H1 (cell line): ENCODE data around the gene SEMA3B. TPM values are rescaled to one million over a fixed set of nuclear protein-coding genes. Genes with fewer than 3 reads are reported as not detected.

Experiments
- CTCF ChIA-PET: fragments of 300-600 bp; sonication (Branson Sonifier 250); formaldehyde crosslinking; loops from one replicate; lab custom pipeline; 2021; ENCODE audit not compliant: partially characterized antibody; lab: Charles Lee
- POLR2A ChIA-PET: fragments of 300-600 bp; sonication (Branson Sonifier 250); formaldehyde crosslinking; loops from one replicate; lab custom pipeline; 2021; ENCODE audit warnings: inconsistent platforms; ENCODE audit not compliant: partially characterized antibody; lab: Charles Lee
- DNase-seq, 2 experiments: peaks; one replicate each; pipeline versions ENCODE4 v3.0.0 to v3.0.0-alpha.2; 2010 to 2022; ENCODE audit warnings: low spot score in 2 of 2, low read depth in 1 of 2, mixed read lengths in 1 of 2
- FAIRE-seq: peaks from 2 replicates; lab custom pipeline; 2011; peaks lifted over from hg19 to GRCh38; lab: Jason Lieb, UNC
- H2AFZ ChIP-seq: 2 replicates; pipeline ENCODE4 v1.8.1; 2012; ENCODE audit warnings: low read length, inconsistent platforms
- H2AK5ac ChIP-seq: 2 replicates; pipeline ENCODE4 v1.6.1; 2013; ENCODE audit warnings: low read depth, low read length
- H2BK120ac ChIP-seq: replicated peaks from 2 replicates; pipeline ENCODE3; 2013; ENCODE audit warnings: low read depth, low read length, inconsistent platforms
- H2BK12ac ChIP-seq: 2 replicates; pipeline ENCODE4 v1.6.1; 2013; ENCODE audit warnings: low read depth, low read length
- H2BK15ac ChIP-seq: 2 replicates; pipeline ENCODE4 v1.6.1; 2013; ENCODE audit warnings: low read length
- H2BK20ac ChIP-seq: 2 replicates; pipeline ENCODE4 v1.6.1; 2013; ENCODE audit warnings: low read length
- H2BK5ac ChIP-seq: 2 replicates; pipeline ENCODE4 v1.6.1; 2013; ENCODE audit warnings: low read depth, low read length
- H3K14ac ChIP-seq: 2 replicates; pipeline ENCODE4 v1.6.1; 2013; ENCODE audit warnings: inconsistent platforms; ENCODE audit not compliant: insufficient read length
- H3K18ac ChIP-seq: 2 replicates; pipeline ENCODE4 v1.6.1; 2013; ENCODE audit warnings: low read length; ENCODE audit errors: extremely low read depth
- H3K23ac ChIP-seq: 2 replicates; pipeline ENCODE4 v1.6.1; 2013; ENCODE audit warnings: inconsistent platforms; ENCODE audit not compliant: insufficient read length
- H3K23me2 ChIP-seq: 2 replicates; pipeline ENCODE4 v1.6.1; 2013; ENCODE audit warnings: low read depth, low read length
- H3K27ac ChIP-seq: 2 replicates; pipeline ENCODE4 v1.6.1; 2011; ENCODE audit warnings: low read depth, low read length, inconsistent platforms
- H3K27me3 ChIP-seq, 4 experiments: replicated peaks in 1 of 4; 1 replicate in 1 of 4; 2 replicates in 3 of 4; pipeline versions ENCODE4 v1.6.1 to v1.8.1; 2011 to 2013; ENCODE audit warnings: low read length in 3 of 4, mild to moderate bottlenecking in 3 of 4, inconsistent platforms in 2 of 4, mixed read lengths in 2 of 4, moderate library complexity in 1 of 4; ENCODE audit not compliant: control insufficient read depth in 3 of 4, insufficient read depth in 3 of 4; ENCODE audit errors: extremely low read depth in 1 of 4
- H3K36me3 ChIP-seq, 4 experiments: 2 replicates each; pipeline versions ENCODE4 v1.6.1 to v1.8.1; 2011 to 2013; ENCODE audit warnings: mild to moderate bottlenecking in 4 of 4, low read length in 3 of 4, moderate library complexity in 2 of 4, control low read depth in 1 of 4, inconsistent platforms in 1 of 4; ENCODE audit not compliant: insufficient read depth in 4 of 4, control insufficient read depth in 2 of 4
- H3K4ac ChIP-seq: replicated peaks from 2 replicates; pipeline ENCODE3; 2013; ENCODE audit warnings: low read length, low read depth, mixed read lengths, inconsistent platforms; ENCODE audit not compliant: insufficient read length
- H3K4me1 ChIP-seq, 4 experiments: replicated peaks in 1 of 4; 1 replicate in 1 of 4; 2 replicates in 3 of 4; pipeline versions ENCODE4 v1.6.1 to v1.8.1; 2011 to 2013; ENCODE audit warnings: low read length in 3 of 4, inconsistent platforms in 2 of 4, mixed read lengths in 1 of 4; ENCODE audit not compliant: insufficient read depth in 4 of 4, control insufficient read depth in 3 of 4
- H3K4me2 ChIP-seq, 2 experiments: 2 replicates each; pipeline versions ENCODE4 v1.6.1 to v1.8.1; 2011 to 2013; ENCODE audit warnings: low read depth in 2 of 2, low read length in 2 of 2, control low read depth in 1 of 2, inconsistent platforms in 1 of 2, mild to moderate bottlenecking in 1 of 2; ENCODE audit not compliant: insufficient read depth in 1 of 2
- H3K4me3 ChIP-seq, 4 experiments: fragments of 200-600, 300-600 bp in 1 of 4; sonication (generic), shearing (Covaris generic), sonication (Bioruptor Twin) in 1 of 4; 2 replicates each; pipeline versions ENCODE4 v1.5.1 to v1.8.1; 2011 to 2016; ENCODE audit warnings: low read length in 4 of 4, low read depth in 3 of 4, control low read depth in 2 of 4, inconsistent platforms in 2 of 4, mild to moderate bottlenecking in 2 of 4, mixed read lengths in 1 of 4, moderate library complexity in 1 of 4; ENCODE audit not compliant: insufficient read depth in 2 of 4; ENCODE audit errors: extremely low read depth in 1 of 4
- H3K56ac ChIP-seq: replicated peaks from 2 replicates; pipeline ENCODE3; 2013; ENCODE audit warnings: low read depth, mild to moderate bottlenecking, mixed read lengths, low read length, inconsistent platforms; ENCODE audit not compliant: insufficient read length
- H3K79me1 ChIP-seq: 2 replicates; pipeline ENCODE4 v1.6.1; 2013; ENCODE audit warnings: low read depth, low read length, control low read depth
- H3K79me2 ChIP-seq, 2 experiments: 2 replicates each; pipeline versions ENCODE4 v1.6.1 to v1.8.1; 2012 to 2013; ENCODE audit warnings: low read length in 2 of 2, mild to moderate bottlenecking in 2 of 2, inconsistent platforms in 1 of 2; ENCODE audit not compliant: insufficient read depth in 2 of 2, control insufficient read depth in 1 of 2
- H3K9ac ChIP-seq, 4 experiments: replicated peaks in 1 of 4; 1 replicate in 1 of 4; 2 replicates in 3 of 4; pipeline versions ENCODE4 v1.6.1 to v1.8.1; 2011 to 2013; ENCODE audit warnings: low read depth in 3 of 4, low read length in 3 of 4, control low read depth in 2 of 4, mild to moderate bottlenecking in 2 of 4, moderate library complexity in 2 of 4, inconsistent platforms in 1 of 4; ENCODE audit errors: extremely low read depth in 1 of 4
- H3K9me3 ChIP-seq, 2 experiments: 2 replicates each; pipeline versions ENCODE4 v1.6.1 to v1.8.1; 2012 to 2013; ENCODE audit warnings: mild to moderate bottlenecking in 2 of 2, moderate library complexity in 2 of 2, control low read depth in 1 of 2, inconsistent platforms in 1 of 2, low read depth in 1 of 2, low read length in 1 of 2, mixed read lengths in 1 of 2; ENCODE audit not compliant: insufficient read depth in 2 of 2
- H4K20me1 ChIP-seq, 2 experiments: replicated peaks in 1 of 2; 2 replicates each; pipeline versions ENCODE3 to v1.8.1; 2011 to 2013; ENCODE audit warnings: inconsistent platforms in 2 of 2, low read length in 2 of 2, mild to moderate bottlenecking in 1 of 2; ENCODE audit not compliant: insufficient read depth in 2 of 2, control insufficient read depth in 1 of 2
- H4K5ac ChIP-seq: 2 replicates; pipeline ENCODE4 v1.6.1; 2013; ENCODE audit warnings: low read length, low read depth, mixed read lengths, inconsistent platforms; ENCODE audit not compliant: insufficient read length
- H4K8ac ChIP-seq: 2 replicates; pipeline ENCODE4 v1.8.0; 2013; ENCODE audit warnings: mild to moderate bottlenecking, moderate library complexity, low read length, inconsistent platforms; ENCODE audit not compliant: insufficient read depth; ENCODE audit errors: extremely low read depth
- H4K91ac ChIP-seq: replicated peaks from 2 replicates; pipeline ENCODE3; 2013; ENCODE audit warnings: low read length, mixed read lengths, inconsistent platforms; ENCODE audit not compliant: insufficient read length
- EGR1 ChIP-seq: IDR thresholded peaks from 2 replicates; pipeline ENCODE4 v1.6.1; 2011; ENCODE audit warnings: low read depth, low read length, borderline replicate concordance
- EZH2 ChIP-seq: fragments of 200-600 bp; sonication (generic); IDR thresholded peaks from 2 replicates; pipeline ENCODE4 v1.7.1; 2012; ENCODE audit warnings: low read depth, mild to moderate bottlenecking, moderate library complexity, low read length, inconsistent platforms; ENCODE audit not compliant: severe bottlenecking
- JUND ChIP-seq: IDR thresholded peaks from 2 replicates; pipeline ENCODE4 v1.6.1; 2011; ENCODE audit warnings: mild to moderate bottlenecking, improper control_type of control experiment, low read length
- KDM4A ChIP-seq: IDR thresholded peaks from one replicate; pipeline ENCODE4 v1.7.1; 2012; ENCODE audit warnings: low read depth, mild to moderate bottlenecking, moderate library complexity, low read length, inconsistent platforms; ENCODE audit not compliant: severe bottlenecking
- KDM5A ChIP-seq: fragments of 200-600 bp; IDR thresholded peaks from 2 replicates; pipeline ENCODE4 v1.7.1; 2012; ENCODE audit warnings: mild to moderate bottlenecking, low read length, inconsistent platforms, mixed read lengths
- MAFK ChIP-seq: IDR thresholded peaks from 2 replicates; pipeline ENCODE4 v1.6.1; 2012; ENCODE audit warnings: low read depth, mild to moderate bottlenecking, improper control_type of control experiment, low read length
- NRF1 ChIP-seq: IDR thresholded peaks from 2 replicates; pipeline ENCODE4 v1.6.1; 2011; ENCODE audit warnings: mild to moderate bottlenecking, low read depth, low read length, improper control_type of control experiment
- RFX5 ChIP-seq: IDR thresholded peaks from 2 replicates; pipeline ENCODE4 v1.6.1; 2011; ENCODE audit warnings: low read depth, low read length, improper control_type of control experiment, borderline replicate concordance
- SAP30 ChIP-seq: fragments of 300-600 bp; sonication (generic); IDR thresholded peaks from 2 replicates; pipeline ENCODE4 v1.7.1; 2012; ENCODE audit warnings: low read length, moderate library complexity, mild to moderate bottlenecking, inconsistent platforms; ENCODE audit not compliant: insufficient read depth, insufficient replicate concordance
- SRF ChIP-seq: IDR thresholded peaks from 2 replicates; pipeline ENCODE4 v1.6.1; 2011; ENCODE audit warnings: mild to moderate bottlenecking, low read depth, low read length, moderate library complexity
- ZNF274 ChIP-seq: IDR thresholded peaks from 2 replicates; pipeline ENCODE4 v1.7.0; 2012; ENCODE audit warnings: low read length, borderline replicate concordance; ENCODE audit errors: extremely low read depth
- WGBS, 2 experiments: shearing (Covaris generic) in 1 of 2; methylation state at CpG; one replicate each; pipeline versions ENCODE4 v1.1.6 to v1.1.7; 2013 to 2015; ENCODE audit warnings: low lambda C conversion rate in 2 of 2, mixed read lengths in 2 of 2, inconsistent platforms in 1 of 2, low coverage in 1 of 2, missing lambda C conversion rate in 1 of 2; ENCODE audit not compliant: insufficient replicate concordance in 2 of 2, insufficient coverage in 1 of 2, insufficient read length in 1 of 2; ENCODE audit errors: extremely low coverage in 1 of 2, missing lambda C conversion rate in 1 of 2; 5-methylcytosine and 5-hydroxymethylcytosine counted together
- polyA plus RNA-seq, 7 experiments: library from polyadenylated mRNA; depleted of rRNA in 3 of 7; stranded (reverse) in 5 of 7; unstranded in 2 of 7; fragments of >200 nt in 5 of 7; fragments of 200-250 nt in 2 of 7; gene quantifications; 1 replicate in 5 of 7; 2 replicates in 1 of 7; 4 replicates in 1 of 7; pipeline versions ENCODE4 v1.2.1 to v1.2.3, GENCODE V29; 2011 to 2013; ENCODE audit warnings: missing spikeins in 2 of 7, mixed read lengths in 2 of 7
- total RNA-seq: library from RNA; stranded (reverse); fragmentation: NEBNext Ultra II Directional; extraction: Animal tissue kit (Norgen Biotek cat#: 25700); gene quantifications from 2 replicates; pipeline ENCODE4 v1.2.1, GENCODE V29; 2021

SEMA3B gene
- total and polyA plus RNA-seq, 2 of the 8 experiments (the other 6 are each of a cell fraction or from before 2014, with no cell fraction given), result 3.0 to 4.7 TPM

DNA sequence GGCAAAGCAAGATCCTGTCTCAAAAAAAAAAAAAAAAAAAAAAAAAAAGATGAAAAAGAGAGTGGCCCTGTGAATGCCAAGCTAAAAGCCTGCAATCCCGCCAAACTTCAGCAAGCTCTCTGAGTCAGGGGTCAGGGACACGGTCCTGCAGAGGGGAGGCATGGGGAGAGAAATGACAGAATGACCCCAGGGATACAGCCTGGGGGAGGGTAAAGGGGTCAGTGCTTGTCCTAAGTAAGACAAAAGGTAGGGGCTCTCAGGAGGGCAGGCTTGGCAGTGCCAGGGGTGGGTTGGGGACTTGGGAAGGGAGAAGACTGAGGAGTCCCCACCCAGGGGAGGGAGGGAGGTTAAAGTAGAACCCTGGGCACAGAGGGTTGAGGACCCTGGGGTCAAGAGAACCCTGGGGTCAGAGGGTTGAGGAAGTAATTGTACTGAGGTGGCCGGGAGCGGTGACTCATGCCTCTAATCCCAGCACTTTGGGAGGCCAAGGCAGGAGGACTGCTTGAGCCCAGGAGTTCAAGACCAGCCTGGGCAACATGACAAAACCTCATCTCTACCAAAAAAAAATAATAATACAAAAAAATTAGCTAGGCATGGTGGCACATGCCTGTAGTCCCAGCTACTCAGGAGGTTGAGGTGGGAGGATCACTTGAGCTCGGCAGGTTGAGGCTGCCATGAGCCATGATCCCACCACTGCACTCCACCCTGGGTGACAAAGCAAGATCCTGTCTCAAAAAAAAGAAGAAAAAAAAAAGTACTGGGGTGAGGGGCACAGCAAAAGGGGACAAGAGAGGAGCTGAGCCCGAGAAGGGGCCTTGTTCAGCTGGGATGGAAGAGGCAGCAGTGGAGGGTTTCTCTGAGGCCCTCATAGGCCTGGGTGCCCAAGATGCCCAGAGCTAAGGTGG is 5.2 kb upstream of the SEMA3B start:
- H2BK5ac ChIP-seq, result peak overlapping the region; percentile 86
- H3K9ac ChIP-seq, result no peak overlapping the region; a peak in 1 of 7 replicates
- CTCF ChIA-PET, result interaction anchor here (0.6 to 53.5 kb wide), 15 partner anchors 8 to 462 kb away, joined by 3 to 2149 read pairs (median 5); partner anchors contain the start of genes GNAI2, GNAT1, LSMEM2 and SLC38A3
- peak overlapping the region; percentile 42 for H3K56ac ChIP-seq
- DNase-seq, result no peak
- FAIRE-seq, result no peak
- H2BK15ac ChIP-seq, result no peak overlapping the region
- H3K4me3 ChIP-seq, result 0 out of 8 replicates have a peak overlapping the region, but pooled peaks of 2 of the 4 experiments have one; percentile 1 to 19
- H3K9me3 ChIP-seq, result no peaks in the 10 kb centered on the region
- H2AFZ ChIP-seq, result no peak overlapping the region
- whole genome bisulfite sequencing, 2 experiments, result 73% methylated on average over 6 of the region's 6 CpGs; no CpG with 5 or more reads in 1 of the 2 experiments
- peaks cover 0 to 1% of the 10 kb centered on the region in 2 experiments for H4K20me1 ChIP-seq
- H3K36me3 ChIP-seq, result no peaks in the 10 kb centered on the region
- peak overlapping the region; percentile 99 for H2BK12ac ChIP-seq
- peak overlapping the region; percentile 97; the same call in 1 of the 2 replicates for H2BK20ac ChIP-seq
- H3K79me1 ChIP-seq, result no peaks in the 10 kb centered on the region
- H3K4me1 ChIP-seq, result peaks cover 0 to 54% (median 44%) of the 10 kb centered on the region in 4 experiments; a peak in 6 of 7 replicates
- peak overlapping the region; percentile 77 for H4K91ac ChIP-seq
- H3K79me2 ChIP-seq, result no peaks in the 10 kb centered on the region
- peak overlapping the region; percentile 46 to 58 for H3K4me2 ChIP-seq
- H4K8ac ChIP-seq, result peak overlapping the region; percentile 88
- H3K14ac ChIP-seq, result no peak overlapping the region
- POLR2A ChIA-PET, result interaction anchor here (0.6 to 3.5 kb wide), 23 partner anchors 9 to 584 kb away, joined by 3 to 19 read pairs (median 5); partner anchors contain the start of genes GNAI2, HYAL2, LSMEM2 and RASSF1
- H3K4ac ChIP-seq, result peak overlapping the region; percentile 86
- H3K27ac ChIP-seq, result peak overlapping the region; percentile 69; the same call in 1 of the 2 replicates
- H4K5ac ChIP-seq, result peak overlapping the region; percentile 69
- no peak overlapping the region for H3K23ac ChIP-seq
- no peak overlapping the region; the same call in 1 of the 2 replicates for H2AK5ac ChIP-seq
- H2BK120ac ChIP-seq, result peak overlapping the region; percentile 36
- peaks cover 4% of the 10 kb centered on the region; the same call in 1 of the 2 replicates for H3K23me2 ChIP-seq
- H3K18ac ChIP-seq, result peak overlapping the region; percentile 80
- H3K27me3 ChIP-seq, result no peaks in the 10 kb centered on the region; a peak in 2 of 7 replicates
- TF ChIP-seq EZH2, result no peak
- no peak for TF ChIP-seq SAP30
- no peak for TF ChIP-seq SRF
- TF ChIP-seq JUND, result no peak
- TF ChIP-seq EGR1, result no peak
- no peak for TF ChIP-seq MAFK
- no peak for TF ChIP-seq KDM4A
- no peak for TF ChIP-seq ZNF274
- TF ChIP-seq RFX5, result no peak
- TF ChIP-seq NRF1, result no peak
- no peak for TF ChIP-seq KDM5A
